Hematopoietic multipotent progenitor cell treated with erythropoietin and hydrocortisone succinate and interleukin-3 and kit ligand, for 6 days (in vitro differentiated cells): Measurements from ENCODE around the gene SNAPC1.
A peak's percentile ranks its signal among the peaks of the same experiment; 100 is the strongest.
"Not testable (repeated sequence)": the region's sequence is repeated elsewhere in the genome, so short reads cannot be mapped to it uniquely, and the experiment has no call there.

Source experiments
- DNase-seq: peaks from one replicate; pipeline ENCODE4 v3.0.0-alpha.2; 2015

SNAPC1 gene

DNA sequence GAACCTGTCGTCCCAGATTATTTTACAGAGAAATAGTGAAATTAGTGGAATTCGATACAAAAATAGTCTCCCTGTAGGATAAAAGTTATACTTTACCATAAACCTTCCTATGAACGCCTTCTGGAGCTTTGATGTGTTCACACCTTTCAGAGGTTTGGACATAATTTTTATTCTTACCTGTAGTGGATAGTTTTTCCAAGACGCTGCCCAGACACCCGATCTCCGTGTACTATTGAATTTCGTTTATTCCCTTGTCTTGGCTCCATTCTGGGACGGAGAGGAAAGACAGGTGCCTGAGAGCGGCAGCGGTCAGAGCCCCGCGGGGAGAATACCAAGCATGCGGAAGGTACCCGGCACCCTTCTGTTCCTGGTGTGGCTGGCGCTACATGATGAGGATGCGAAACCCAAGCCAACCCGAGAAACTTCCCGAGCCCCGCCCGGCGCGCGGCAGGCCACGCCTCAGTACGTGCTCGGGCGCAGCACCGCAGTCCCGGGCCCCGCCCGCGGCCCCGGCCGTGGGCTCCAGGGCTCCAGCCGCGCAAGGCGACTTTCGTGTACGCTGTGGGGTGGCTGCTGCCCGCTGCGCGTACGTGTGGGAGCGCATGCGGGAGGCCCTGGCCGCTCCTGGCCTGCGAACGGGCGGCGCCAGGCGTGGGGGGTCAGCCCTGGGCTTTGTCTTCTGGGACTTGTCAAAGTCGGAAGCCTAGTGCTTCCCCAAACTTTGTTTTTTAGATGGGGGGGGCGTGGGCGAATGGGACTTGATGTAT is 11.3 kb upstream of the SNAPC1 start:
- DNase-seq: peak; percentile 94

DNA sequence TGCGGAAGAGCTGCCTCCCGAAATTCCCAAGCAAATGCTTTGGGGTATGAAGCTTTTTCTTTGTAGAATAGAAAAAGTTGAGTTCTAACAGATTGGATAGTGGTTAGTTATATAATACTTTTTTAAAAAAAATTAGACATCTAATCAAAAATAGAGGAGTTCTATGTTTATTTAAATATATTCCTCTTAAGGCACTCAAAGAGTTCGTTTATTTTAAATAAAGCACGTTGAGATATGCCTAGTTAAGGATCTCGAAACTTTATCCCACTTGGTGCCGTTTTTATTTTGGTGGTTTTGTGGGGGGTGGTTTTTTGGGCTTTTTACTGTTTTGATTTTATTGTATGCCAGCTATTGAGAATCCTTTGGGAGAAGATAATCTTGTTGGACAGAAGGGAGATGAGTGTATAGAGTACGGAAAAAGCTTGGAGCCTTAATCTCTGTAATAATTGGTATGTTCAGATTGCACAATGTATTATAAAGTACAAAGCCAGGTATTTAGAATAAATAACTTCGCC is 10.7 kb upstream of the SNAPC1 start:
- DNase-seq: no peak

DNA sequence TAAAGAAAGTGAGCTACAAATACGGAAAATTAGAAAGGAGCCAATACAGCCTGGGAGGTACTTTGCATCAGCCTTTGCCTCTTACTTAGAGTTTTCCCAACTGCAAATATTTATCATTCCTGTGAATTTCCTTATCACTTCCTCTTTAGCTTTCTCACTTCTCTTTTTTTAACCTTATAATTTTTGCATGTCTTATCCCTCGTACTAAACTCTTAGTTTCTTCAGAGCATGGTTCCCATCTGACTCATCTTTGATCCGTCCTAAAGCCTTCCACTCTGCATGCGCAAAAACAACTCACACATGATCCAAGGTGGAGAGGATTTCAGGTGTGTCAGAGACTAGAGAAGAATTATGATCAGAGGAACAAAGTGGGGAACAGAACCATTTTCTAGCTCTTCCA is 9.6 kb upstream of the SNAPC1 start:
- DNase-seq: no peak

DNA sequence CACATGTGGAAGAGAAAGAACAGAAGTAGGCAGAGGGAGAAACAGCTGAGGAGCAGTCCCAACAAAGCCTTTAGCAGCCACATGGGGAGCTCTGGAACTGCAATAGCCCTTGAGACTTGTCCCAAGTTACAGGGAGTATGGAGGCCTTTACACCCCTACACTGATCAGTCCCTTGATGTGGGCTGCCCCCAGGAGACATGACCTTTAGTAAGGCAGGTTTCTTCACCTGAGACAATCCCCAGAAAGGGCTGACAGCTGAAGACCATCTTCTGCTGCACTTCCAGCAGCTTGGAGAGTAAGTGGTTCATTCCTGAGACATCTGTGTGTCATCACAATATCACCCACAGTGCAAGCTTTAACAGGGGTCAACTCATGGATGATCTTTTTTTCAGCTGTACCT is 8.6 kb upstream of the SNAPC1 start:
- DNase-seq: peak; percentile 37

DNA sequence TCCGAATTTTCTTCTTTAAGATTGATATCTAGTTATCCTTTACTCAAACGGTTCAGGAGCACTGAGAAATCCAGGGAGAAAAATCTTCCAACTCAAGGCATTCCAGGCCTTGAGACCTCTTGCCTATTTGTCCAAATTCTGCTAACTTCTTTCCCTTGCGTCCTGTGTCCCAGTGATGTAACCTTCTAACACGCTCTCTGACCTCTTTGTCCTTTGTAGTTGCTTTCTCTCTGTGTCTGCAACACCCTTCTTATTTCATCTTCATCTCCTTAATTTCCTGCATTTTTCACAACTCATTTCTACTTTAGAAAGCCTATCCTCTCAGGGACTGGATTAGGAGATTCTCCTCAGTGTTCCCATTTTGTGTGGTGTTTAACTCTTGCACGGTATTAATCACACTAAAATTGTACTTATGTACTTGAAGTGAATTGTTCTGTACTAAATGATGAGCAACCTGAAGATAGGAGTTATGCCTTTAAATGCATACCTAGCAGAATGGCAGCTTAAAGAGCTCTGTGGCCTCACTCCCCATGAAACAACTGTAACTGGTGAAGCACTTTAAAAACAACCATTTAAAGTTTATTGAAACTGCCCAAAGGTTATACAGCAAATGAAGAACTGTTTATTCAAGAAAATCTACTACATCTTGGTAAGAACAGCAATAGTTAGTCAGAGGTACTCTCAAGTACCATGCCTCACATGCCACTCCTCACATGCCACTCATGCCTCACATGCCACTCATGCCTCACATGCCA is 7.4 kb upstream of the SNAPC1 start:
- DNase-seq: no peak

DNA sequence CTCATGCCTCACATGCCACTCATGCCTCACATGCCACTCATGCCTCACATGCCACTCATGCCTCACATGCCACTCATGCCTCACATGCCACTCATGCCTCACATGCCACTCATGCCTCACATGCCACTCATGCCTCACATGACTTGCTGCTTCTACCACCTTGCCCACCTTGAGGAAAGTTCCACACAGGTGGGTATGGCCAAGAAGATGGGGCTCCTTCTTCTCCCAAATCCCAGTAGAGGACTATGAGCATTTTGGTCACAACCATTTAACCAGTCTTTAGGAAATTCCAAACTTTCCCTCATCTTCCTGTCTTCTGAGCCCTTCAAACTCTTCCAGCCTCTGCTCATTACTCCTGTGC is 6.9 kb upstream of the SNAPC1 start:
- not testable (repeated sequence) for DNase-seq

DNA sequence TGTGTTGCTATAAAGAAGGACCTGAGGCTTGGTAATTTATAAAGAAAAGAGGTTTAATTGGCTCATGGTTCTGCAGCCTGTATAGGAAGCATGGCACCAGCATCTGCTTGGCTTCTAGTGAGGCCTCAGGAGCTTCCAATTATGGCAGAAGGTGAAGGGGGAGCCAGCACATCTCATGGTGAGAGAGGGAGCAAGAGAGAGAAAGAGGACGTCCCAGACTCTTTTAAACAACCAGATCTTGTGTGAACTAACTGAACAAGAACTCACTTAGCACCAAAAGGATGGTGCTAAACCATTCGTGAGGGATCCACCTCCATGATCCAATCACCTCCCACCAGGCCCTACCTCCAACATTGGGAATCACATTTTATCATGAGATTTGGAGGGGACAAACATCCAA is 6.1 kb upstream of the SNAPC1 start:
- DNase-seq: no peak

DNA sequence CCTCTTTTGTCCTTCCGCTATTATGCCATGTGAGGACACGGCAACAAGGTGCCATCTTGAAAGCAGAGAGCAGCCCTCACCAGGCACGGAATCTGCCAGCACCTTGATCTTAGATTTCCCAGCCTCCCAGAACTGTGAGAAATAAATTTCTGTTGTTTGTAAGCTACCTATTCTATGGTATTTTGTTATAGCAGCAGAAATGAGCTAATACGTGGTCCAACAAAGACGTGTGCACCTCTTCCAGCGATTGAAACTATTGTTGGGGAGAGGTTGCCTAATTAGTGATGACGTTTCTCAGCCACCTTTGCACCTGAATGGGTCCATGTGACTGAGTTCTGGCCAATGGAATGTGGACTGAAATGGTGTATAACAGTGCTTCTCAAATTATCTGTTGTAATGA is 2.3 kb upstream of the SNAPC1 start:
- no peak for DNase-seq

DNA sequence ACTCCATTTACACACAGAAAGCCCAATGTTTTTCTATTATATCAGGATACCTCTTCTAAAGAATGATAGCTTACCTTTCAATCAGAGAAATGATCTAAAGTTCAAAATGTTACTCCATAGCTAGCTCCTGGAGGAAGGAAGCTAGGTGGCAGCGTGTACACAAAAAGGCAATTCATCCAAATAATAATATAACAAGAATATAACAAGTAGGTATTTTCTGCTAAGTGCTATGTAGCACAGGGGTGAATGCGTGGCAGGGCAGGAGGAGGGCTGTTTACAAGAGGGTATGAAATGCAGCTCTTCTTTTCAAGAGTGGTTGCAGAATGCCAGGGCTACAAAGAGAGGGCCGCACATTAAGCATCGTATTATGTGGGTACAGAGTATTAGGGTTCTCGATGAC is 663 bp upstream of the SNAPC1 start:
- no peak for DNase-seq

DNA sequence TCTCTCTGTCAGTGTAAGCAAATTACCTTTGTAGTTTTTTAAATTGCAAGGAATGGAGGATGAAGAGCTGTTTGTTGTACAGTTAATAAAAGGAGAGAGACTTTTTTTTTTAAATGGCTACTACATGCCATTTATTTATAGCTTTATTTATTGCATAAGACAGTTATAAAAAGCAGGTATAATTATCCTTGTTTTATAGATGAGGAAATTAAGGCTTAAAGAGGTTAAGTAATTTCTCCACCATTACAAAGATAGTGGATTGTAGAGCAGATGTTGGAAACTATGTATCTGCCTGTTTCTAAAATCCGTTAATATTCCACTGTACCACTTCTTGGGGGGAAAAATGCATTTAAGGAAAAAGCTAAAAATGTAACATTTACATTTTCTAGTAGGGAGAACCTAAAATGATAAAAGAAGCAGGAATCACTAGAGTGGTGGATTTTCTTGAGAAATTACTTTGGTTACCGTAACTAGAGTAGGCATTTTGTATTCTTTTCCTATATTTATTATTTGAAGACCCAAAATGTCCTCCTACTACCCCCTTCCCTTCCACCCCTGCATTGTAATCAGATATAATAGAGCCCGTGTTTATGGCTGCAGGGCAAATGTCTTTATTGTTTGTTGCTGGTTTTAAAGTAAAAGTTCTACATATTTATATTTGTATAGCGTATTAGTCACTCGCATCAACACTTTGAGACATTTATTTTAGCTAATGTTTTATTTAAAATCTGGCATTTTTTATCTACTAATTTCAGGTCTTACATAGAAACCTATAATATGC is 2.3 kb downstream of the SNAPC1 start:
- DNase-seq: peak; percentile 25

DNA sequence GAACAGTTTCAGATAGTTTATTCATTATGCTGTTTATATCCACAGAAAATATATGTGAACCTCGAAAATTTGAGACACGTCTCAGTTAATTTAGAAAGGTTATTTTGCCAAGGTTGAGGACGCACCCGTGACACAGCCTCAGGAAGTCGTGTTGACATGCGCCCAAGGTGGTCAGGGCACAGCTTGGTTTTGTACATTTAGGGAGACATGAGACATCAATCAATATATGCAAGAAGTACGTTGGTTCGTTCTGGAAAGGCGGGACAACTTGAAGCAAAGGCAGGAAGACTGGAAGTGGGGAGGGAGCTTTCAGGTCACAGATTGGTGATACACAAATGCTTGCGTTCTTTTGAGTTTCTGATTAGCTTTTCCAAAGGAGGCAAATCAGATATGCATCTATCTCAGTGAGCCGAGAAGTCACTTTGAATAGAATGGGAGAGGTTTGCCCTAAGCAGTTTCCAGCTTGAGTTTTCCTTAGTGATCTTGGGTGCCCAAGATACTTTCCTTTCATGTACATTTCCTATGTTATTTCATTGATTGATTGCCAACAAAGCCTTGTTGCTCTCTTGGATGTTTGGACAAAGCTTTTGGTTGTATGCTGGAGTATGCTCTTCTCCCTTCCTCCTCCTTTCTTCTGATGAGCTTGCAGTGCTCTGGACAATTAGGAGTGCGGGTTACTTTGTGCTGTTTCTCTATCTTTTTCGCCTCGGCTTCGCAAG is 3.2 kb downstream of the SNAPC1 start:
- DNase-seq: no peak

DNA sequence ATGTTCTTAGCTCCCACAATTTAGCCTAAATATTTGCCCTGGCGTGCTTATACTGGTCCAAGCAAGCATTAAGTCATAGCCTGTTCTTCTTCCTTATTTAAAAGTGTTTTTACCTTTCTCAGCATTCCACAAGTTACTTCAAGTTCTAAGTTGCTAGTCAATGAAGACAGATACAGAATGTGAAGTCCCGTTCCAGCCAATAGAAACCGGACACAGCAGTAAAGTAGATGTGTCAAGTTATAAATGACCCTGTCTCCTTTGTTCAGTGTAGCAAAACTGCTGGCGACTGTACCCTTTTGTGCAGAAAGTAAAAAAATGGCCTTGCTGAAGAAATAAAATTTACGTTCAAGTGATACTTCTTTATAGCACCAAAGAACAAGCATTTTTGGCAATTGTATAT is 3.9 kb downstream of the SNAPC1 start:
- DNase-seq: no peak

DNA sequence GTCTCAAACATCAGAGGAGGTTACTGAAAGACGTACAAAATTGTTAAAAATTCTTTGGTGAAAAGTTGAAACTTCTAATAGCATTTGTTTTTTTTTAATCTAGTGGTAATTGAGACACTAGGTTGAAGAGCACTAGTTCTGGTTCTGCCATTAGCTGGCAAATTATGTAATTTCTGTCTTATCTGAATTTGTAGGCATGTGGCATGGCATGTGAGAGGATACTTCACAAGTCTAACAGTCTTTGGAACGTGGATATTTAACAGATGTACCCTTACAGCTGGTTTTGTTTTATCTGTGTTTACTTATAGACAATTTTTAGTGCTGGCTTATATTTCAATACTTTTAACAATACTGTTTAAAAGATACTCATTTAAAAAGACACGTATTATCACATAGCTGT is 6.0 kb downstream of the SNAPC1 start:
- peak; percentile 21 for DNase-seq

DNA sequence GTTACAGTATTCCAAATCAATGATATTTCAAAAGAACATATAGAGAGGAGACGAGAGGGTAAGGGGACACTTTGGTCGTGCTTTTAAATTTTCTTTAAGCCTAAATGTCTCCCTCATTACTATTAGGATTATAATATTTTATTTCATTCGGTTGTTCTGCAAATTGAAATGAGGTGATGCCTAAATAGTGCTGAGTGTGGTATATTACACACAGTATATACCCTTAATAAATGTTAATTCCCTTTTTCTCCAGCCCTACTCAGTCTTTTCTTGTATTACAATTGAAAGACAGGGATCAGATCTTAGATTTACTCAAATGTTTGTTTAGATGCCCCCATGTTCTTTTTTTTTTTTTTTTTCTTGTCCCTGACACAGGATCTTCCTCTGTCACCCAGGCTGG is 7.7 kb downstream of the SNAPC1 start:
- DNase-seq: no peak

DNA sequence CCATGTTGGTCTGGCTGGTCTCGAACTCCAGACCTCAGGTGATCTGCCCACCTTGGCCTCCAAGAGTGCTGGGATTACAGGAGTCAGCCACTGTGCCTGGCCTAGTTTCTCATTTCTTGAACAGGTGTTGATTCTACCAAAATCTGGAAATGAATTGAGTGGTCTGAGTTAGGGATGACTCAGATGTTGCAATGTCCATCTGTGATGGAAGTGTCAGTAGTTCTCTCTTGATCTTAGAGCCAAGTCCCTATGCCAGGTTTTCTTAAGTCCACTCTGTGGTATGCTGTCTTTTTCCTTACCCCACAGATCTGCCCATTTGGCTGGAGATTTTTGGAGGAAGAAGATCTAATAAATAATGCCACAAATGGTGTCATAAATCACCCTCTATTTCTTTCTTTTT is 12.6 kb downstream of the SNAPC1 start:
- no peak for DNase-seq

DNA sequence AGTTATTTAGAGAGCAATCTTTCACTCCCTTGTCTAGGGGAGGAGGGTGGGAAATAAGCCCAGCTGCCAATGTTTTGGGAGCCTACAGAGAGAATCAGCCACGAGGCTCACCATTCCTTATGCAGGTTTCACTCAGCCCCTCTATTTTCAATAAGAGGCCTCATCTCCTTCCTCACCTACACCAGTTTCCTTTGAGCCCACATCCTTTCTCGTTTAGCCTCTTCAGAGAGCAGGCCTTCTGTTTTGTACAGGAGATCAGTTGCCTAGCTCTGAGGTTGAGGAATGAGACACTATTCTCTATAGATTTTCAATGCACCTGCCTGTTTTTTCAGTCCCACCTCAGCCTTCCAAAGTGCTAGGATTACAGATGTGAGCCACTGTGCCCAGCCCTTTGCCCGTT is 17.9 kb downstream of the SNAPC1 start:
- DNase-seq: no peak

DNA sequence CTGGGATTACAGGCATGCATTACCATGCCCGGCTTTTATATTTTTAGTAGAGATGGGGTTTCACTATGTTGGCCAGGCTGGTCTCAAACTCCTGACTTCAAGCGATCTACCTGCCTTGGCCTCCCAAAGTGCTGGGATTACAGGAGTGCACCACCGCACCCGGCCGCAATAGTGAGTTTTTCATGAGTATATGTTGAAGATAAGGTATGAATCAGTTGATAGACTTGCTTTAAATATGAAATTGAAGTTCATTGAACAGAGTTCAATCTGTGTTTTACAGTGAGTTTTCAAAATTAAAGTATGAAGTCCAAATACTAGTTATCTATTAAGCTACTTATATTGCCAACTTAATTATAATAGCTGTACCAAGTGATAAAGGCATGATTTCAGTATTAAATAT is 35.1 kb downstream of the SNAPC1 start:
- no peak for DNase-seq

DNA sequence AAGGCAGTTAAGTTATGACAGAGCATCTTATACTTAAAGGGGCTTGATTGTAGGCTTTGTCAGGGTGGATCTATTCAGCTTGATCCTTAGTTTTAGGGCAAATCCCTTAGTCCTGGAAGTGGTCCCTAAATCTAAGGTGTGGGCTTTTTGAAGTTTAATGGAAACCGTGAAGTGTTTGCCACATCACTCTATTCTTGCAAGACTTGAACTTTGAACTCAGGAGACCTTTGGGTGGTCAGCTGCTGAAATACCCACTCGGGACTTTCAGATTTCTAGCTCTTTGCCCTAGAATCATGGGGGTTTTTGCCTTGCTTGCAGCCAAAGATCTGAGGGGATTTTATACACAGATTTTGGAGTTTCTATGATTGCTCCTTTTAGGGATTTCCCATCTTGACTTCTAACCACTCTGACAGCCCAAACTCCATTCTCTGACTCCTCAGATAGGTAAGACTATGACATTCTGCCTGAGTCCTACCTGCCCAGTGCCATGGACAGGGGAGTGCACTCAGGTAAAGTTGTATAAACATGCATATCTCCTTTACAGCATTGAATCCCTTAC is 39.9 kb downstream of the SNAPC1 start:
- no peak for DNase-seq

DNA sequence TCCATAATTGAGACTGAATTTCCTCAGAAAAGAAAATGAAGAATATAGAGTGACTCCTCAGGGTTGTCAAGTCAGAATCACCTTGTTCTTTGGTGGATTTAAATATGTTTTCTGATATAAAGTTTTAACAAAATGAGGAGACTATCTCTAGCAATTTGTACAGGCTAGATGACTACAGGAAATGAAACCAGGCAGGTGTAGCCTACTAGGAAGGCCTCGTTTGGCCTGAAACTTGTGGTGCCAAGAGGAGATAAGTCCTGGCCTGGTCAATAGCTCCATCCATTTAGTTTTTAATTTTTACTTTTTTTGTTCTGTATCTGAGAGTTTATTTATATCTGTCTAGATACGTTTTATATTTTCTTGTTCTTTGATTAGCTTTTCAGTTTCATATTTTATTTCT is 41.5 kb downstream of the SNAPC1 start:
- DNase-seq: no peak

DNA sequence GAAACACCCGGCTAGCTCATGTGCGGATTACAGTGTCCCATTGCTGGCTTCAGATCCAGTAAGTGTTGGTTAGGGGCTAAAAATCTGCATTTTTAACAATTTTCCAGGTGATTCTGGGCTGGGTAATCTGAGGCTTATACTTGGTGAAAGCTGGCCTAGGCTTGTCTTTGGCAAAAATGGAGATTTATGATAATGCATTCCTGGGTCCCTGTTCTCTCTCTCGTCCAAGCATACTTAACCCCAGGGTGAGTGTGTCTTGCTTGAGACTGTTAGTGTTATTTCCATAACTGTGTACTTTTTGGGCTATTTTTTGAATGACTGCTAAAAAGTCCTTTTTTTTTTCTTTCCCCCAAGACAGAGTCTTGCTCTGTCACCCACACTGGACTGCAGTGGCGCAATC is 43.2 kb downstream of the SNAPC1 start:
- no peak for DNase-seq

DNA sequence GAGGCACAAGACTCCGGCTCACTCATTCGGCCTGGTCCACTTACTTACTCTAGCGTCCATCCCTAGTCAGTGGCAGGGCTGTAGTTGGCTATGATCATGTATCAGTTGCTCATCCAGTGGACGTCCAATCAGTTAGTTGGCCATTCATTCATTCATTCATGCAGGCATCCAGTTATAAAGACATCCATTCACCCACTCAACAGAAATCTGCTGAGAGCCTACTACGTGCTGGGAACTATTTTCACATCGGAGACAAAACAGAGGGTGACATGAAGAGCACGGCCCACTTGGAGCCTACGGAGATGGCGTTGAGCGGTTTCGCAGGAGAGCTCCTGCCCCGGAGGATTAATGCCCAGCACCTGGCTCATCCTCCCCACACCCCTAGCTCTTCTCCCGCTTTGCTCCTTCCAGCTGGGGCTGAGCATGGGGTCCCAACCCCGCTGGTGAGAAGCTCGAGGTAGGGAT is 49.7 kb downstream of the SNAPC1 start:
- no peak for DNase-seq

DNA sequence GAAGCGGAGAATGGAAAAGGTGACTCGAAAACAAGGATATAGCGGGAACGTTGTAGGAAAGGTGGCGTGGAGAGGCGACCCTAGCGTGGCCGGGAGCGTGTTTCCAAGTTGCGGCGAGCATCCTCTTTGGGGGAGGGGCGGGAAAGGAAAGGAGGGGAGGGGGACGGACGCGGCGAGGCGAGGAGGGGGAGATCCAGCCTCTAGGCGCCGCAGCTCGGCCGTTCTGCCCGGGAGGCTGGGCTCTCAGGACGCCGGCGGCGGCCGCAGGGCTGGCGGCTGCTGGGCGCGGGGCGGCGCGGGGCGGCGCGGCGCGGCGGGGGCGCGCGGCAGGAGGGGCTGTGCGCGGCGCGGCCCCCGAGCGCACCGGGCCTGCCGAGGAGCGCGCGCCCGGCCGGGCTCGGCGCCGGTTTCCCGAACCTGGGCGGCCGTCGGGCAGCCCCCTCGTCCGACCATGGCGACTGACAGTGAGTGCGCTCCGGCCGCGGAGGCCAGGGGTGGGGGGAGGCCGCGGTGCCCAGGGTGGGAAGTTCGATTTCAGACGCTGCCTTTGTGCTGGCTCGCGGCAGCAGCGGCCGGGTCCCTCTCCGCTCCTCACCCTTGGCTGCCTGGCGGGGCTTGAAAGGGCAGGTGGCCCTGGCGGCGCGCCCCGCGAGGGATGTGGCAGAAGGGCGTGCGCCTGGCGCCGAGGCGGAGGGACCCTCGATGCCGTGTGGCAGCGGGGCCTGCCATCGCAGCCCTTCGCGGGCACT is 50.3 kb downstream of the SNAPC1 start, which contains the start of gene SYT16:
Gene SYT16, plus strand, starts transcription at position 357 of the 749 bp plus-strand sequence.
- peak; percentile 7 for DNase-seq
